ENCODE data around the gene MSH3. TPM values are rescaled to one million over a fixed set of nuclear protein-coding genes. Genes with fewer than 3 reads are reported as not detected.

Gene MSH3
- polyA plus RNA-seq, 1 of the 3 experiments (the other 2 are of a cell fraction) = 3.5 TPM

GRCh38 chr5:80629281-80629680 is 25.2 kb upstream of the MSH3 start:
- Histone ChIP-seq H3K4me3 (ENCODE audit: low read depth in 2 of 2, low read length in 1 of 2) (no peak overlapping the region), H4K20me1 (ENCODE audit: insufficient read depth) (no peaks in the 10 kb centered on the region), H3K9me2 (no peaks in the 10 kb centered on the region), H3K79me2 (ENCODE audit: insufficient read depth) (no peaks in the 10 kb centered on the region), H3F3A (replicated peaks; ENCODE audit: insufficient read depth) (no peaks in the 10 kb centered on the region), H3K9ac (no peak overlapping the region), H2AFZ (ENCODE audit: low read depth) (no peak overlapping the region), H3K27ac (ENCODE audit: low read depth in 2 of 2, low read length in 1 of 2) (no peak overlapping the region), H3K4me1 (ENCODE audit: control insufficient read depth in 1 of 2, insufficient read depth in 2 of 2, low read depth in 1 of 2, low read length in 1 of 2) (no peaks in the 10 kb centered on the region; a peak in 1 of 4 replicates), H3K4me2 (no peak overlapping the region), H3K9me3 (no peaks in the 10 kb centered on the region), H3K27me3 (ENCODE audit: insufficient read depth) (no peaks in the 10 kb centered on the region), H3K36me3 (replicated peaks in 1 of 2; ENCODE audit: control insufficient read depth in 1 of 2, insufficient read depth in 2 of 2, low read length in 1 of 2) (peaks cover 12 to 16% of the 10 kb centered on the region in 2 experiments)
- no peak for TF ChIP-seq RCOR1 (IDR thresholded peaks at IDR 0.05; ENCODE audit: low read length)
- no peak for TF ChIP-seq JUND (IDR thresholded peaks at IDR 0.05)
- TF ChIP-seq NFIC (IDR thresholded peaks at IDR 0.05; ENCODE audit: borderline replicate concordance) = no peak
- TF ChIP-seq ELF1 (IDR thresholded peaks at IDR 0.05) = no peak
- no peak for TF ChIP-seq MXI1 (IDR thresholded peaks at IDR 0.05; ENCODE audit: low read depth, low read length)
- TF ChIP-seq CTCF (IDR thresholded peaks at IDR 0.05) = no peak
- TF ChIP-seq MAX (IDR thresholded peaks at IDR 0.05; ENCODE audit: low read depth) = no peak
- TF ChIP-seq RXRA (IDR thresholded peaks at IDR 0.05; ENCODE audit: borderline replicate concordance, low read depth) = no peak
- no peak for TF ChIP-seq TEAD4 (IDR thresholded peaks at IDR 0.05; ENCODE audit: borderline replicate concordance, insufficient read depth)
- no peak for TF ChIP-seq ZBTB33 (IDR thresholded peaks at IDR 0.05; ENCODE audit: borderline replicate concordance, low read depth)
- DNase-seq = no peak
- CTCF ChIA-PET = interaction anchor here (0.7 kb wide), 1 partner anchor 454 kb away, joined by 3 read pairs; no protein-coding TSS in a partner anchor
- POLR2A ChIA-PET = no interaction called here

- no peaks in the 10 kb centered on the region for H3F3A ChIP-seq (replicated peaks; ENCODE audit: insufficient read depth)
- no peak overlapping the region for H3K4me3 ChIP-seq (ENCODE audit: low read depth in 2 of 2, low read length in 1 of 2)
- no peaks in the 10 kb centered on the region for H3K27me3 ChIP-seq (ENCODE audit: insufficient read depth)
- TF ChIP-seq RAD21 (IDR thresholded peaks at IDR 0.05; ENCODE audit: low read length) = no peak
- no peak for TF ChIP-seq MXI1 (IDR thresholded peaks at IDR 0.05; ENCODE audit: low read depth, low read length)
- no peak for TF ChIP-seq CHD2 (IDR thresholded peaks at IDR 0.05; ENCODE audit: low read length, partially characterized antibody)
- TF ChIP-seq TEAD4 (IDR thresholded peaks at IDR 0.05; ENCODE audit: borderline replicate concordance, insufficient read depth) = no peak
- TF ChIP-seq JUND (IDR thresholded peaks at IDR 0.05) = no peak
- TF ChIP-seq CTCF (IDR thresholded peaks at IDR 0.05) = no peak
- no peak for TF ChIP-seq USF2 (IDR thresholded peaks at IDR 0.05; ENCODE audit: borderline replicate concordance, low read depth, low read length)
- TF ChIP-seq SMC3 (IDR thresholded peaks at IDR 0.05; ENCODE audit: low read depth, low read length) = no peak
- TF ChIP-seq EP300 (IDR thresholded peaks at IDR 0.05; ENCODE audit: borderline replicate concordance in 1 of 2, low read depth in 1 of 2, low read length in 1 of 2) = no peak
- no peak for TF ChIP-seq RXRA (IDR thresholded peaks at IDR 0.05; ENCODE audit: borderline replicate concordance, low read depth)
- peaks cover 14 to 16% of the 10 kb centered on the region in 2 experiments for H3K36me3 ChIP-seq (replicated peaks in 1 of 2; ENCODE audit: control insufficient read depth in 1 of 2, insufficient read depth in 2 of 2, low read length in 1 of 2)
- no peaks in the 10 kb centered on the region for H3K9me3 ChIP-seq
- POLR2A ChIA-PET = no interaction called here
- WGBS (ENCODE audit: low lambda C conversion rate) = 94% methylated on average over 11 of the region's 11 CpGs
- CTCF ChIA-PET = interaction anchor here (1.4 kb wide), 1 partner anchor 18 kb away, joined by 3 read pairs; no protein-coding TSS in a partner anchor
- DNase-seq = no peak
- H3K9me2 ChIP-seq = no peaks in the 10 kb centered on the region
- no peak overlapping the region for H3K27ac ChIP-seq (ENCODE audit: low read depth in 2 of 2, low read length in 1 of 2)
- no peaks in the 10 kb centered on the region for H4K20me1 ChIP-seq (ENCODE audit: insufficient read depth)
- no peak overlapping the region for H3K9ac ChIP-seq
- no peaks in the 10 kb centered on the region for H3K79me2 ChIP-seq (ENCODE audit: insufficient read depth)
- H2AFZ ChIP-seq (ENCODE audit: low read depth) = no peak overlapping the region
- H3K4me2 ChIP-seq = no peak overlapping the region
- no peaks in the 10 kb centered on the region; a peak in 1 of 4 replicates for H3K4me1 ChIP-seq (ENCODE audit: control insufficient read depth in 1 of 2, insufficient read depth in 2 of 2, low read depth in 1 of 2, low read length in 1 of 2)
Observed at GRCh38 chr5:80631278-80632259, 22.9 kb upstream of the MSH3 start.
